SH-SY5Y (cell line): ENCODE results near the gene AP3B1.

Source experiments
- GATA2 ChIP-seq: IDR thresholded peaks from 2 replicates; pipeline ENCODE4 v1.6.1; 2011; ENCODE audit warnings: mild to moderate bottlenecking, low read depth, low read length
- GATA3 ChIP-seq: IDR thresholded peaks from 2 replicates; pipeline ENCODE4 v1.6.1; 2011; ENCODE audit warnings: low read depth, mild to moderate bottlenecking, low read length, moderate library complexity

DNA sequence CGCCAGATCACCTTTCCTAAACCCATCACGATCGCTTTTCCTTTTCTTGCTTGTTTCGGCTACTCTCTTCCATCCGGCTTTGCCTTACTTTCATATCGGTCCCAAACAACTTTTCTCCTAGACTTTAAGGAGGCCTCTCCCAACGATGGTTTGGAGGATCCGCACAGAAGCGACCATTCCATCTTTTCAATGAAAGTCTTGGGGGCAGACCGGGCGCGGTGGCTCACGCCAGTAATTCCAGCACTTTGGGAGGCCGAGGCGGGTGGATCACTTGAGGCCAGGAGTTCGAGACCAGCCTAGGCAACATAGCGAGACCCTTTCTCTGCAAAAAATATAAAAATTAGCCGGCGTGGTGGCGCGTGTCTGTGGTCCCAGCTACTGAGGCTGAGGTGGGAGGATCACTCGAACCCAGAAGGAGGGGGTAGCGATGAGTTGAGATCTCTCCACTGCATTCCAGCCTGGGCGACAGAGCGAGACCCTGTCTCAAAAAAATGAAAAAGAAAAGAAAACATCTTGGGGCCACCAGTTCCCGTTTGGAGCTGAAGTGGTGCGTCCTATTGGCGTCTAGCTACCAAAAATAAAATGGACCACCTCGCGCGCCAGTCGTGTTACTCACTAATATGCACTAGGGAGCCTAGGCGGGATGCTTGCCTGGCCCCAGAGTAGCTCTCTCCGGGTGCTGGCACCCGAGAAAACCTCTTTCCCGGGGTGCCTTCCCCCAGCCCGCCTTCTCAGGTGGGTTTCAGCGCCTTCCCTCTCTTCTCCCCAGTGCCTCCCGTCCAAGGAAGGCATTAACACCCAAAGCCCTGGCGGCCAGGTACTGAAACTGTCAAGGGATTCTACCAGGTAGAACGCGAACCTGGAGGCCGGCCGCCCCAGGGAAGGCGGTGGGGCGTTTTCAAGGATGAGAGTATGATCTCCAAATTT, 800 bp upstream of the AP3B1 start:
- no peak; the same call in 1 of the 2 replicates for TF ChIP-seq GATA2
- no peak for TF ChIP-seq GATA3
